PC-3 (cell line): ENCODE data around the gene ARHGAP32. TPM values are rescaled to one million over a fixed set of nuclear protein-coding genes. Genes with fewer than 3 reads are reported as not detected.
A peak's percentile ranks its signal among the peaks of the same experiment; 100 is the strongest.

ENCODE experiments used
- ATAC-seq: fragments of 200-7000 bp; cut with Tn5 transposase; 2 replicates; pipeline ENCODE4 v1.9.1; 2020; ENCODE audit warnings: mild to moderate bottlenecking, moderate library complexity
- BruUV-seq: library from RNA; stranded (reverse); fragments of 400-500 nt; replicated peaks from 2 replicates; lab custom pipeline; 2021; lab: Mats Ljungman, UMichigan
- CTCF ChIA-PET: fragments of 300-600 bp; sonication (Branson Sonifier 250); formaldehyde crosslinking; loops from one replicate; lab custom pipeline; 2022; ENCODE audit warnings: antibody characterized with exemption; lab: Charles Lee
- POLR2A ChIA-PET: fragments of 300-600 bp; sonication (Branson Sonifier 250); formaldehyde crosslinking; loops from one replicate; lab custom pipeline; 2022; ENCODE audit warnings: antibody characterized with exemption; ENCODE audit not compliant: unreplicated experiment; lab: Charles Lee
- DNase-seq: peaks from one replicate; pipeline ENCODE4 v3.0.0-alpha.2; 2015
- H2AFZ ChIP-seq: fragments of 300-600 bp; sonication (generic); 2 replicates; pipeline ENCODE4 v1.6.0; 2016; ENCODE audit warnings: antibody characterized with exemption, low read length
- H3F3A ChIP-seq: fragments of 300-600 bp; sonication (generic); one replicate; pipeline ENCODE4 v1.6.0; 2017; ENCODE audit warnings: antibody characterized with exemption, low read length, control low read depth, mild to moderate bottlenecking; ENCODE audit not compliant: unreplicated experiment
- H3K27ac ChIP-seq: fragments of 300-600 bp; sonication (generic); 2 replicates; pipeline ENCODE4 v1.5.1; 2016; ENCODE audit warnings: mild to moderate bottlenecking, low read length
- H3K27me3 ChIP-seq: fragments of 300-600 bp; sonication (generic); 2 replicates; pipeline ENCODE4 v1.6.1; 2016; ENCODE audit warnings: low read length, mixed read lengths
- H3K36me3 ChIP-seq: fragments of 300-600 bp; sonication (generic); 2 replicates; pipeline ENCODE4 v1.6.1; 2016; ENCODE audit warnings: low read depth, mixed run types, low read length, mixed read lengths
- H3K4me1 ChIP-seq: fragments of 300-600 bp; sonication (generic); 2 replicates; pipeline ENCODE4 v1.5.1; 2016; ENCODE audit warnings: low read length; ENCODE audit not compliant: insufficient read depth
- H3K4me2 ChIP-seq: fragments of 300-600 bp; sonication (generic); 2 replicates; pipeline ENCODE4 v1.6.0; 2016; ENCODE audit warnings: low read length
- H3K4me3 ChIP-seq: fragments of 300-600 bp; sonication (generic); 2 replicates; pipeline ENCODE4 v1.5.1; 2016; ENCODE audit warnings: mild to moderate bottlenecking, low read length, mixed read lengths
- H3K79me2 ChIP-seq: fragments of 300-600 bp; sonication (generic); 2 replicates; pipeline ENCODE4 v1.6.1; 2017; ENCODE audit warnings: low read length, mixed read lengths
- H3K9ac ChIP-seq: fragments of 300-600 bp; sonication (generic); 2 replicates; pipeline ENCODE4 v1.6.0; 2016; ENCODE audit warnings: mild to moderate bottlenecking, low read length
- H3K9me2 ChIP-seq: fragments of 300-600 bp; sonication (generic); replicated peaks from 2 replicates; pipeline ENCODE4 v1.6.1; 2016; ENCODE audit warnings: mixed run types, low read length, mixed read lengths
- H3K9me3 ChIP-seq: fragments of 300-600 bp; sonication (generic); 2 replicates; pipeline ENCODE4 v1.6.1; 2016; ENCODE audit warnings: low read length, mixed read lengths
- H4K20me1 ChIP-seq: fragments of 300-600 bp; sonication (generic); 2 replicates; pipeline ENCODE4 v1.6.1; 2016; ENCODE audit warnings: low read length, mixed read lengths
- CTCF ChIP-seq: fragments of 300-600 bp; sonication (generic); conservative IDR thresholded peaks from 2 replicates; pipeline ENCODE4 v1.5.1; 2017; ENCODE audit warnings: antibody characterized with exemption, low read depth, mild to moderate bottlenecking, low read length
- EZH2 ChIP-seq: fragments of 300-600 bp; sonication (generic); IDR thresholded peaks from one replicate; pipeline ENCODE4 v1.6.1; 2017; ENCODE audit warnings: antibody characterized with exemption, mild to moderate bottlenecking, low read length; ENCODE audit not compliant: unreplicated experiment
- EZH2phosphoT487 ChIP-seq: fragments of 300-600 bp; sonication (generic); IDR thresholded peaks from 2 replicates; pipeline ENCODE4 v1.6.1; 2018; ENCODE audit warnings: mild to moderate bottlenecking, antibody characterized with exemption, low read length, borderline replicate concordance
- intact Hi-C: fragments of 100-400 bp; cut with micrococcal nuclease; formaldehyde crosslinking; loops from 2 replicates; pipeline ENCODE4 v1.9.0; 2023
- total RNA-seq: library from RNA; depleted of rRNA; stranded (reverse); fragments of >200 nt; gene quantifications from 2 replicates; pipeline ENCODE4 v1.2.3, GENCODE V29; 2014

The ARHGAP32 gene
- total RNA-seq, 1 experiment from 2014 or later = 13.7 TPM

GRCh38 chr11:129145276-129145675, 46.8 kb downstream of the ARHGAP32 start:
- POLR2A ChIA-PET = interaction anchor here (0.6 kb wide), 1 partner anchor 172 kb away, joined by 3 read pairs; no protein-coding TSS in a partner anchor
- no TSS peak for BruUV-seq
- H3K9ac ChIP-seq = no peak overlapping the region

GRCh38 chr11:129144256-129144655, 47.9 kb downstream of the ARHGAP32 start:
- ChIA-PET CTCF (no interaction called here), POLR2A (no interaction called here)
- Histone ChIP-seq H3K9me3 (no peaks in the 10 kb centered on the region), H3K79me2 (peaks cover 15% of the 10 kb centered on the region), H3K4me3 (no peak overlapping the region), H3K4me2 (peak overlapping the region; percentile 70), H2AFZ (no peak overlapping the region), H4K20me1 (no peaks in the 10 kb centered on the region), H3K27ac (peak overlapping the region; percentile 93), H3K4me1 (peaks cover 59% of the 10 kb centered on the region), H3F3A (no peaks in the 10 kb centered on the region), H3K27me3 (no peaks in the 10 kb centered on the region), H3K9me2 (no peaks in the 10 kb centered on the region), H3K36me3 (no peaks in the 10 kb centered on the region), H3K9ac (peak overlapping the region; percentile 47)
- ATAC-seq (no peak), DNase-seq (no peak)
- TF ChIP-seq EZH2phosphoT487 (no peak), CTCF (no peak), EZH2 (no peak)
- no TSS peak for BruUV-seq
- intact Hi-C loops = no loop called here

More at GRCh38 chr11:129145276-129145675, 46.8 kb downstream of the ARHGAP32 start:
- Histone ChIP-seq H3K9me2 (no peaks in the 10 kb centered on the region), H3K27me3 (no peaks in the 10 kb centered on the region), H3K36me3 (no peaks in the 10 kb centered on the region), H2AFZ (no peak overlapping the region), H3K4me3 (no peak overlapping the region), H3K4me1 (peaks cover 59% of the 10 kb centered on the region), H3F3A (no peaks in the 10 kb centered on the region), H3K79me2 (peaks cover 17% of the 10 kb centered on the region), H3K4me2 (no peak overlapping the region), H3K9me3 (no peaks in the 10 kb centered on the region), H4K20me1 (no peaks in the 10 kb centered on the region), H3K27ac (no peak overlapping the region)
- intact Hi-C loops = no loop called here
- ATAC-seq = no peak
- no peak for DNase-seq
- CTCF ChIA-PET = interaction anchor here (0.6 kb wide), 1 partner anchor 494 kb away, joined by 3 read pairs; no protein-coding TSS in a partner anchor
- no peak for TF ChIP-seq EZH2
- TF ChIP-seq CTCF = no peak
- TF ChIP-seq EZH2phosphoT487 = no peak

- Histone ChIP-seq H3K4me2 (peak overlapping the region; percentile 84), H3K9me3 (no peaks in the 10 kb centered on the region), H3K9ac (peak overlapping the region; percentile 70), H3K27me3 (no peaks in the 10 kb centered on the region), H3K4me3 (peak overlapping the region; percentile 52), H3F3A (no peaks in the 10 kb centered on the region), H3K9me2 (no peaks in the 10 kb centered on the region), H2AFZ (peak overlapping the region; percentile 64), H3K79me2 (peaks cover 15% of the 10 kb centered on the region), H3K4me1 (peaks cover 57% of the 10 kb centered on the region), H4K20me1 (no peaks in the 10 kb centered on the region), H3K36me3 (no peaks in the 10 kb centered on the region), H3K27ac (peak overlapping the region; percentile 93)
- POLR2A ChIA-PET = no interaction called here
- DNase-seq (peak; percentile 99), ATAC-seq (peak; percentile 99)
- CTCF ChIA-PET = no interaction called here
- intact Hi-C loops = loop anchor here (1.0 to 2.0 kb wide), 5 partner anchors 24 to 135 kb away; no protein-coding TSS in a partner anchor
- TF ChIP-seq CTCF (no peak), EZH2phosphoT487 (no peak), EZH2 (no peak)
- BruUV-seq = no TSS peak
Measured at GRCh38 chr11:129143335-129143734, 48.8 kb downstream of the ARHGAP32 start.
